ENCODE data around the gene FANCI.

- TF ChIP-seq CTCF (IDR thresholded peaks at IDR 0.05) (no peak), EZH2 (IDR thresholded peaks at IDR 0.05) (no peak)
Observed at GRCh38 chr15:89301304-89302089, 57.7 kb downstream of the FANCI start.

Measured in neural progenitor cell (in vitro differentiated cells).